ENCODE data around the gene LHPP.

The LHPP gene

DNA sequence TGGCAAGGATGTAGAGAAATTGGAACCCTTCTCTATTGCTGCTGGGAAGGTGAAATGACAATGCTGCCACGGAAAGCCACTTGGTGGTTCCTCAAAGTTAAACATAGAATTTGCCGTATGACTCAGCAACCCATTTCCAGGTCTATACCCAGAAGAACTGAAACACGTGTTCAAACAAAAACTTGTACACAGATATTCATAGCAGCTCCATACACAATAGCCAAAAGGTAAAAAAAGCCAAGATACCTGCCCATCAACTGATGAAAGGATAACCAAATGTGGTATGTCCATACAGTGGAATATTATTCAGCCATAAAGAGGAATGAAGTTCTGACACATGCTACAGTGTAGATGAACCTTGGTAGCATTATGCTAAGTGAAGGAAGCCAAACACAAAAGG lies 39.1 kb downstream of the LHPP start:
- DNase-seq: no peak

DNA sequence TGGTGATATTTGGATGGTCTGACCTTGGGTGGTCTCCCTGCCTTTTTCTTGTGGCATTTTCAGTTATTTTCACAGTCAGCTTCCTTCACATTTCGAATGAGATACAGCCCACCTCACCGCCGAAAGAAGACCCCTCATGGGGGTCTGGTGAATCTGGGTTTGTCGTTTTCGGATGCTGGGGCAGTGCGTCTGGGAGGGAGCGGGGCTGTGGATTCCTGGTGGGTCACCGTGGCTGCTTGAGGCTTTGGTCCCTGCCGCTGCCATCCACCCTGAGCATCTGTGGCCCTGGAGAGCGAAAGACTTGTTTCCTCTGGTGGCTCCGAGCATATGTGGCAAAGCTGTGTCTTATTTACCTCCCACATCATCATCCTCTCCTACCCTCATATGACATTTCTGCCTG lies 43.1 kb downstream of the LHPP start:
- no peak for DNase-seq

DNA sequence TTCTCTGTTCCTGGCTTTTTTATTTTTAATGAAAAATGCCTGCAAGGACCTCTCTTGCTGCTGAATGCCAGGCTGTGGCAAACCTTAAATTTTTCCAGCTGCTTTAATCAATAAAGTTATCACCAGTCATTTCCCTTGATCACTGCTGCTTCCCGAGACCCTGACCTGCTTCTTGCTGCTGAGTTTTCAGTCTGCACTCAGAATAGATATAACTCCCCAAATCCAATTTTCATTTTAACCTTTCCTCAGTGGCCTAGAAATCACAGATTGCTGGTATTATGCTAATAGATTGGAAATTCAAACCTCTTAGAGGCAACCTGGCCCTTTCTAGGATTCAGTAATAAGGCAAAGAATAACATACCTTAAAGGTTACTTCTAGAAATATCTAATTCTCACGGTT lies 43.7 kb downstream of the LHPP start:
- DNase-seq: no peak

DNA sequence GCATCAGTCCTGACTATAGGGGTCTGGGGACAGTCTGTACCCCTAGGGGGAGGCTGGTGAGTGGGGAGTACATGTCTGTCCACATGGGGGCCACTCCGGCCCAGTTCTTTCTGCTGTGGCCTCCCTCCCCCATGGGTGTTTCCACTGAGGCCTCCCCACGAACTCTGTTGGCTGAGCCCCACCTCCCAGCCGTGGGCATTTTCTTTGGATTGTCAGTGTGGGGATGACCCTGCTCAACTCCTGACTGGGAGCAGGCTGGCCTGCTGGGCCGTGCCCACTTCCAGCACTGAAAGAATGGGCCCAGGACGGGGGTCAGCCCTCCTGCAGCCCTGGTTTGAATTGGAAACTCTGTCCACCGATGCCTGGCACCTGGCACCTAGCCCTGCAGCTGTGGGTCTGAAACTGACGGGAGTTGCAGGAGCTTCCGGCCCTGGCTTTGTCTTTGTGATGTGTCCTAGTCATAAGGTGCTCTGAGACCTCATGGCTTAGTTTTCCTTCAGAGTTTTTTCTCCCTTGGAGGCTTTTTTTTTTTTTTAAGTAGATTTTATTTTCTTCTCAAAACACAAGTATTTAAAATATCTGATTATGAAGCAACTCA lies 46.5 kb downstream of the LHPP start:
- no peak for DNase-seq

DNA sequence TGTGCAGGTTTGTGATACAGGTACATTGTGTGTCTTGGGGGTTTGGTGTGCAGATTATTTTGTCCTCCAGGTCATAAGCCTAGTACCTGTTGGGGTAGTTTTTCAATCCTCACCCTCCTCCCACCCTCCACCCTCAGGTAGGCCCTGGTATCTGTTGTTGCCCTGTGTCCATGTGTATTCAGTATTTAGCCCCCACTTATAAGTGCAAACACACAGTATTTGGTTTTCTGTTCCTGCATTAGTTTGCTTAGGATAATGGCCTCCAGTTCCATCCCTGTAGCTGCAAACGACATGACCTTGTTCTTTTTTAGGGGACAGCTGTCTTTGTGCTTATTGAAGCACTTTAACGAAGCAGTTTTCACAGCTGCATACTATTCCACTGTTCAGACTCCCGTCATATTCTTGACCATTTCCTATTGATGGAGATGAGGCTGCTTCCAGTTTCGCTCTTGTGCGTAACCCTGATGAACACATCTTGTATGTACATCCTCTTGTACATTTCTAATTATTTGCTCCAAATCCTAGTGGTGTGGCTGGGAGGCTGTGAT lies 47.4 kb downstream of the LHPP start:
- DNase-seq: no peak

DNA sequence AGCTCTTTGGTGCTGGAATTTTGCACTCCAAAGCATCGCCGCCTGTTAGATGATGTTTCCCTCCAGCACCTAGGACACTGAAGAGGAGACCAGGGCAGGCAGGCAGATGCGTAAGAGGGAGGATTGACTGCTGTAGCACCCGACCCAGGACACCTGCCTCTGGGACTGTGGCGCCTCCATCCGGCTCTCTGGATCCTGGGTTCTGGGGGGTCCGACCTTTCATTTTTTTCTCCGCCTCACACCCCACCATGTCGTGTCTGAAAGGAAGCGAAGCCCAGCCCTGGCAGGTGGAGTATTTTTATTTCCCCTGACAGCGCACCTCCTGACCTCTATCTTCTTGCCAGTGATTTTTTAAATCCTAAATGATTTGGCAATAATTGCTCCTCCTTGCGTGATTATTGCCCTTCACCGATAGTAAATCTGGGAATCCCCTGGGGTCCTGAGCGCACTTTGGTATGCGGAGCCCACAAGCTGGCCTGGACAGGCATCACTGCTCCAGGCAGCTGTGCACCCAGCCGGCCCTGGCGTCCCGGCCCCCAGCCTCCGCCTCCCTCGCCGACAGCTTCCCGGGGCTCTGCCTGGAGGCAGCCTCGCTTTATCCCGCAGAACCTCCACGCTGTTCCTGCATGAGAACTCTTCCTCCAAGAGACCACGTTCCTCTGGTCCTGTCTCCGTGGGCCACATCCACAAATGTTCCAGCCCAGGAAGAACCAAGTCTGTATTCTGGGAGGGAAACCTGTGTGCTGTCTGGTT lies 48.4 kb downstream of the LHPP start:
- no peak for DNase-seq

DNA sequence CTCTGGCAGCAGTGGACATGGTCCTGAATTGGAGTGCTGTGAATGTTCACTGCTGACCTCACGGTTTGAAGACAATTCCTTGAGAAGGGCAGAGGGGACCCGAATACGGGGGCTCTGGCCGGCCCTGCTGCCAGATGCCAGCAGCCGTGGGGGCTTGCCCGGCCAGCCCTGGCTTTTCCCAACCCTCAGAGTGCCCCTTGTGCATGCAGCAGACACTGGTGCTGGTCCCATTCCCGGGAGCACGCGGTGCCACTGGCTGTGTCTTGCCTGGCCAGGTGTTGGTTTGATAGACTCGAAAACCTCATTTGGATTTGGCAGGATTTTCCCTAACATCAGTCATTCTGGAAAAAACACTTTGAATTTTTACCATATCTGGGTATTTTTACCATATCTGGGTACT lies 49.1 kb downstream of the LHPP start:
- no peak for DNase-seq

DNA sequence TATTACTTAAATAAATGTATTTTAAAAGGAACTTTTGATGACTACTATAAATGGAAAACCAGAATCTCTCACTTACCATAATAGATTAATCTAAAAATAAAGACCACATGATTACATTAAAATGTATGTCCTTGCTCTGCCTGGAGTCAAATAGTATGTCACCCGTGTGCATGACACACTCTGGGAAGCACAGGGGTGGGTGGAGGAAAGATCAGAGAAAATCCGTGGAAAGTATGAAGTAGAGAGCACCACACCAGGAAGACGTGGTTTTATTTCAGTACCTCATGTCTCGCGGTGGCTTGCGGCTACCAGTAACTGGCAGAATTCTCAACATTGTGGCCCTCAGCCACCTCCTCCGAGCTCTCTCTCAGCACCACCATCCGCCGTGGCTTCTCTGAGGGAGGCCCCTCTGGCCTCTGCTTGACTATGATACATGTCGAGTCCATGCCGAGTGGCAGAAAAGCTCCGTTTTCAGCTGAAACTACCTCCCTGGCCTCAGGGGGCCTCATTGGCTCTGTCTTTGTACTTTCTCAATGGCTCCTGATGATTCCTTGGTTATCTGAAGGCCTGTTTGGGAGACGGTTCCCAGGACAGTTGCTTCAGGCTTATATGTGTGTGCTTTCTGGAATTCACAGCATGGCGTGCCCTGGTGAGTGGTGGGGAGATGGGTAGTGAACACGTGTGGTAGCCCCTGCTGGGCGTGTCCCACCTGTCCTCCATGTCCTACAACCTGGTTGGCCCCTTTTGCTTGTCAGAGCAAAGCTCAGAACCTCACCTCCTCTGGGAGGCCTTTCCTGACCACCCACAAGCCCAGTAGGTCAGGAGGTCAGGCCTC lies 49.8 kb downstream of the LHPP start:
- no peak for DNase-seq

DNA sequence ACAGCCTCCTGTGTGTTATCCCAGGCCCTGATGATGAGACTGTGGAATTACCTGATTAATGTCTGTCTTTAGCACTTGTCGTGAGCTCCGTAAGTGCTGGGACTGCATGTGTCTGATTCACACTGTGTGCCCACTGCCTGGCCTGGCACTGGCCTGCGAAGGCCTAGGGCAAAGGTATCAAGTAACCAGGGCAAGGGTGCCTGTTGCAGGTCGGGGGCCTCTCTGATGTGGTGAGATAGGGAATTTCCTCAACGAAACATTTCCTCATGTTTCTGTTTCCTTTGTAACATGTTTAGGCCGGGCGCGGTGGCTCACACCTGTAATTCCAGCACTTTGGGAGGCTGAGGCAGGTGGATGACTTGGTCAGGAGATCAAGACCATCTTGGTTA lies 50.4 kb downstream of the LHPP start:
- DNase-seq: no peak

DNA sequence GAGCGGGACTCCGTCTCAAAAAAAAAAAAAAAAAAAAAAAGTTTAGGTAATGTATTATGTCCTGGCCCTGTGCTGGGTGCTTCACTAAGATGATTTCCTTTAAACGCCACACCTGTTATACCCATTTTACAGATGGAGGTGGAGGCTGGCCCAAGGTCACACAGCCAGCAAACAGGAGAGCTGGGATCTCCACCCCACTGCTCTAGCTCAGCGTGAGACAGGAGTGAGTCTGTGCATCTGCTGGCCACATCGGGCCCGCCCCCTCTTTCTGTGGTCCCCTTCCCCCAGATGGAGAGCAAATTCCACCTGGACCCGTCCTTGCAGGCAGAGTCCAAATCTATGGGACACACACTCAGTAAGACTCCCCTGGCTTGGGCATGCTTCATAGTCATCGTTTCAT lies 51.0 kb downstream of the LHPP start:
- DNase-seq: no peak

DNA sequence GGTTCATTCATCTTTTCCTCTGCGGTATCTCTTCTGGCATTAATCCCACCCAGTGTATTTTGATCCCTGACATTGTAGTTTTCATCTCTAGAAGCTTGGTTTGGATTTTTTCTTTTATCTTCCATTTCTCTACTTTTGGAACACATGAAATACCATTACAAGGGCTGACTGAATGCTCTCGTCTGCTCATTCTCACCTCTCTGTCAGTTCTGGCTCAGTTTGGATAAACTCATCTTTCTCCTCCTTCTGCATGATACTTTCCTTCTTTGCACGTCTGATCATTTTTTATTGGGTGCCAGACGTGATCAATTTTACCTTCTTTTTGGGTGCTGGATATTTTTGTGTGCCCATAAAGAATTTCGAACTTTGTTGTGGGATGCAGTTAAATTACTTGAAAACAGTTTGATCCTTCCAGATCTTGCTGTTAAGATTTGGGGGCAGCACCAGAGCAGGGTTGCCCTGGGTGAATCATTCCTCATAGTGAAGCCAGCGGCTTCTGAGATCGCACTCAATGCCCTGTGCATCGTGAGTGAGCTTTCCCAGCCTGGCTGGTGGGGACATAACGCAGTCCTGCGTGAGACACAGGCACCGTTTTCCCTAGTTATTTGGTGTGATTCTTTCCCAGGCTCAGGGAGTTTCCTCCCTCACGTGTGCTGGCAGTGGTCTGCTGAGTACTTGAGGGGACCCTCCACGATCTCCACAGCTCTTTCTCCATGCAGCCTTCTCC lies 53.8 kb downstream of the LHPP start:
- no peak for DNase-seq

DNA sequence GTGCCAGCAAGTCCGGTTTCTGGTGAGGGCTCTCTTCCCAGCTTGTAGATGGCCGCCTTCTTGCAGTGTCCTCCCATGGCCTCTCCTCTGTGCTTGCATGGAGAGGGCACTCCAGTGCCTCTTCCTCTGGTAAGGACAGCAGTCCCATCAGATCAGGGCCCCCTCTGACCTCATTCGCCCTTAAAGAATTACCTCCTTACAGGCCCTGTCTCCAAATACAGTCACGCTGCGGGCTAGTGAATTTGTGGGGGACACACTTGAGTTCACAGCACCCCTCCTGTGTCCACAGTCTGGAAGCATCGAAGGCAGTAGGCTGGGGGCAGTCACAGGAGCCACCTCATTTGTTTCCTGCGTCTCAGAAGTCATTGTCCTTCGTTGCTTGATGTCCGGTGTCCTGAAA lies 54.6 kb downstream of the LHPP start:
- DNase-seq: no peak

DNA sequence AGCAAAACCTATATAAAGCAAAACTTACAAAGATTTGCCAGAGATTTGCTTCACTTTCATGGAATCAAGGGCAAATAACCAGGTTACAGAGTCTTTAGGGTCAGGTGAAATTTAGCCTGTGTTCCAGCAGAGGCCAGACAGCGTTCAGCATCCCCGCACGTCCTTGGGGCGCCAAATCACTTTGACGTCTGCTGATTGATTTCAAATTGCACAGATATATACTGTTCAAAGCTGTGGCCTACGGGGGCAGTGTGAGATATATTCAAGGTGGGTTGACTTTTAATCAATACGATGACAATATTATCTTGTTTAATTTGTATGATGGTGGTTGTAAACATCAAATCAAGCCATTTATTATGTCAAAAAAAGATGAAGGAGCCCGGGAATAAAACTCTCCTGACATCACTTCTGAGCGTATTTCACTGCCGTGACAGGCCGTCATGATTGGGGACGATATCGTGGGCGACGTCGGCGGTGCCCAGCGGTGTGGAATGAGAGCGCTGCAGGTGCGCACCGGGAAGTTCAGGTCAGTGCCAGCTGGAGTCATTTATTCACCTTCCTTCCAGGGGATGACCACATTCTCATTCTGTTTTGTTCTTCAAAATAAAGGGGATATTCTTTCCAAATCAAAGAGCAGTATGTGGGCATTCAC lies 55.2 kb downstream of the LHPP start:
- DNase-seq: no peak

DNA sequence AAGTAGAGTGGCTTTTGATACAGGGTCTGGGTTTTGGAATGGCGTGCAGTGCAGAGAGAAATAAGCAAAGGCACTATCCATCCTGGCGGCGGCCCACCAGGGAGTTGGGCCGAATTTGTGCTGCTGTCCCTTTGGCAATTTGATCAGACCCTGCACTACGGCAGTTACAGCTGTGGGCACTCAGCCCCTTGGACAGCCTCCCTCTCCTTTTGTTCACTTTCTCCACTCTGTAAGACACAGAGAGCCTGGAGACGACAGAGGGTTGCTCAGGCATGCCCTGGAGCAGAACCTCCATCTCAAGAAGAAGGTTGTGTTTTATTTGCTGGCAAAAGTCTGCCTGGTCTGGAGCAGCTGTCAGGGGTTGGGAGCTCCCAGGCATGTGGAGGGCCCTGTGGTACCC lies 55.8 kb downstream of the LHPP start:
- DNase-seq: no peak

DNA sequence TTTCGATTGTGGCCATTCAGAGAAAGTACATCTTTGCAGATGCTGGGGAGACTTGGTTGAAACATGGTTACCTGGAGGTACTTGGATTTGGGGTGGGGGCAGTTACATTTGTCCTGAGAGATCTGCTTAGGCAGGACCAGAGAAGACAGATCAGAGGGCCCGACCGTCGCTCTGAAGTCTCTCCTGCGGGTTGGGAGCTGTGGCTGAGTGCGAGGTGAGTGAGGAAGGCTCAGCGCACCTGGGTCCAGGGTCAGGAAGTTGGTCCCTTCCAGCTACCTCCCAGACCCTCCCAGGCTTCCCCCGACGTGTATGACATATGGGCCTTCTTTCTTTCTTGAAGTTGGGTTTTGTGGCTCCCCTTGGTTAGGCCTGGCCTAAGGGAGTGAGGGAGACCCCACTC lies 56.3 kb downstream of the LHPP start:
- DNase-seq: no peak

DNA sequence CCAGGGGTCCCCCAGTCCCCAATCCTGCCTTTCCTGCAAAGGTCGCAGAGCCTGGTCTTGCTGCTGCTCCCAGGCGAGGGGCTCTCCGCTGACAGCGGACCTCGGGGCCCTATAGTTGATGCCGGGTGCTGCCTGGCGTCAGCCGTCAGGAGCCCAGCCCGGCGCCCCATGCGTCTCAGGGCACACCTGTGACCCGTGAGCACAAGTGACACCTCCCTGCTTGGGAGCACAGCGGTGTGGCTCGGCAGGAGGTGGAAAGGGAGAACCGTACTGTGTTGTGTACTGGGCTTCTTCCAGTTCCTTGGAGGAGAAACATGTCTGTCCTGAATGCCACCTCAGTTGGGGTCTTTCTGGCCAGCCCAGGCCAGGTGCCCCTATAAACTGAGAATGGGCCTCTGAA lies 56.7 kb downstream of the LHPP start:
- DNase-seq: no peak

DNA sequence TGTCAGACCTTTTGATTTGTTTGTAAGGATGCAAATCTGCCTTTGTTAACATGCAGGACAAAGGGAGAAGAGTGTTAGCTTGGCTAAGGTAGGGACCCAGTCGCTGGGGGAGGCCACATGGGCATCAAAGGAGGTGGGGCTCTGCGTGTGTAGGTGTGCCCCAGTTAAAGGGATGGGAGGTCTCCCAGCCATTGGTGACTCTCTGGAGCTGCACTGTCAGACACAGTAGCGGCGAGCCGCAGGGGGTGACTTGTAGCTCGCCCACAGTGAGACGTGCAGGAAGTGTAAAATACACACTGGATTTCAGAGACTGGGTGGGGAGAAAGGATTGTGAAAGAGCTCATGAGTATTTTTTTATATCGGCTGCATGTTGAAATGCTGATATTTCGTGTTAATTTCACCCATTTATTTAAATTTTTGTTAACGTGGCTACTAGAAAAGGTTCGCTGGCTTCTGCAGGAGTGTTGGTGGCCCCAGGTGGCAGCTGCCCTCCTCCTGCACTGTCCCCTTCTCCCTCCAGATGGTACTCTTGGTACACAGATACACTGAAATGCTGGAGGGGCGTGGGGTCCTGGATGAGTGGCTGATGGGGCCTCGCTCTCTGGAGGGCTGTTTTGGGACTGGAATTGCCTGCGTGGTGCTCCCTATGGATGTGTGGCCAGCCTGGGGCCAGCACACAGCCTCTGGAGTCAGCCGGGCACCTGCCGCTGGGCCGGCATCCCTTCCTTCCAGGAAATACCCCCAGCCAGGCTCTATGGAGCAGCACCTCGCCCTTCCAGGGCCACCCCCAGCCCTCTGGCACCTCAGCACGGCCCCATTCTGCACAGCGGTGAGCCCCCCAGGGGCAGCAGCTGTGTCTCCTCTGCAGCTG lies 59.2 kb downstream of the LHPP start:
- no peak for DNase-seq

DNA sequence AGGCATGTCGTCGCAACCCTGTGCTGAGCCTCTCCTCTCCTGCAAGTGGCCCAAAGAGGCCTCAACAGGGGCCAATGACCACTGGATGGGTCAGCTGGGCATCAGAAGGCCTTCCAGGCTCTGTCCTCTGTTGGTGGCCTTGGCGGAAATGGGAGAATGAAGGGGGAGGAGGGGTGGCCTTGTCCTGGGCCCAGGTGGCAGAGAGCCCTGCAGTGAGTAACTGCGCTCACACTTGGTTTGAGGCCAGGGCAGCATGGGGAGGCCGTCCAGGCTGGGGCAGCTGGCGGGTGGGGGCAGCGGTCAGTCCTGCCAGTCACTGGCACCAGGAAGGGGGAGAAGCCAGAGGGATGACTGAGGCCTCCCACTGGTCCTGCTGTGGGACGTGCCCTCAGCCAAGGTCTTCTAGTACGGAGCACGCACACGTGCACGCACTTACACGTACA lies 59.8 kb downstream of the LHPP start:
- DNase-seq: no peak

DNA sequence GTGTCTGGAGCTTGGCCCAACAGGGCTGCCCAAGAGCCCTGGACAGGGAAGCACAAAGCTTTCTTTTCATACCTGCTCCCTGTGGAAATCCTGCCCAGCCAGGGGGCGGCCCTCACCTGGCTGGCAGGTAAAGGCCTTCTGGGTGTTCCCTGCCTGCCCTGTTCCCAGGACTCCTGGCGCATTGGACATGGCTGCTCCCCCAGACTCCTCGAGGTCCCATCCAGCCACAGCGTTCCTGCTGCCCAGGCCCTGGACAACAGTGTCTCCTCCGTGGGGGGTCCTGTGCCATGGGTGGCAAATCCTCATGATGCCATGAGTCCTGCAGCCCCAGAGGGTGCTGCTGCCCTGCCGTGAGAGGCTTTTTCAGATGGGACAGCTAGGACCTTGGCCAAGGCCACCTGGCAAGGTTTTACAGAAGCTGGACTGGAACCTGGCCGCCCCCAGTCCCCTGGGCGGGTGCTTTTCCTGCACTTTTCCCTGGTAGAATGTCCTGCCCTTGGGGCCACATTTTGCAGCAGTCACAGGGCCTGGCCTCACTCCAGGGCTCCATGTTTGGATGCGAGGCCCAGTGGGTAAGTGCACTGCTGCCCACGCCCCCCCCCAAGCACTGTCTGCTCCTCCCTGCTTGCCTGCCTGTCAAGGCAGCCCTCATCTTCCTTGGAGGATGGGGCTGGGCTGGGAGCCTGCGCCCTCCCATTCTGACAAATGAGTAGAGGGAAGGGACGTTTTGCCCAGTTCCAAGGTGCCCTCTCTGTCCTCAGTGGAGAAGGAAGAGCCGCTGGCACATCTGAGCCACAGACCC lies 60.7 kb downstream of the LHPP start:
- no peak for DNase-seq
